SK-N-SH (cell line): ENCODE data around the gene DLL1. TPM values are rescaled to one million over a fixed set of nuclear protein-coding genes. Genes with fewer than 3 reads are reported as not detected.

Source experiments
- CTCF ChIA-PET: fragments of 300-600, 350-600 bp; formaldehyde crosslinking; extraction: SDS; loops from one replicate; lab custom pipeline; 2021; lab: Yijun Ruan, JAX
- POLR2A ChIA-PET: fragments of 350-600 bp; sonication (Branson Sonifier 250); formaldehyde crosslinking; extraction: SDS; loops from one replicate; lab custom pipeline; 2020; ENCODE audit warnings: antibody characterized with exemption, inconsistent platforms; lab: Yijun Ruan, JAX
- DNase-seq: peaks from one replicate; pipeline ENCODE4 v3.0.0; 2012
- H2AFZ ChIP-seq: fragments of 200-600 bp; sonication (generic); 2 replicates; pipeline ENCODE4 v1.8.1; 2016; ENCODE audit warnings: antibody characterized with exemption, mild to moderate bottlenecking, low read depth
- H3F3A ChIP-seq: fragments of 200-600 bp; sonication (generic); replicated peaks from 2 replicates; pipeline ENCODE3; 2016; ENCODE audit warnings: antibody characterized with exemption, mild to moderate bottlenecking; ENCODE audit not compliant: insufficient read depth
- H3K27ac ChIP-seq, 2 experiments: fragments of 200-500 bp in 1 of 2; fragments of 200-600 bp in 1 of 2; sonication (Bioruptor generic) in 1 of 2; sonication (generic), shearing (Covaris generic) in 1 of 2; 2 replicates each; pipeline versions ENCODE4 v1.5.1 to v1.6.1; 2014 to 2016; ENCODE audit warnings: low read depth in 2 of 2, inconsistent platforms in 1 of 2, low read length in 1 of 2, mild to moderate bottlenecking in 1 of 2, mixed read lengths in 1 of 2
- H3K27me3 ChIP-seq: fragments of 200-600 bp; sonication (generic), shearing (Covaris generic); 2 replicates; pipeline ENCODE4 v1.6.1; 2016; ENCODE audit warnings: mixed run types; ENCODE audit not compliant: insufficient read depth
- H3K36me3 ChIP-seq, 2 experiments: fragments of 200-500 bp in 1 of 2; fragments of 200-600 bp in 1 of 2; sonication (Bioruptor generic) in 1 of 2; sonication (generic) in 1 of 2; replicated peaks in 1 of 2; 2 replicates each; pipeline versions ENCODE3 to v1.5.1; 2014 to 2016; ENCODE audit warnings: low read length in 1 of 2, mild to moderate bottlenecking in 1 of 2; ENCODE audit not compliant: insufficient read depth in 2 of 2, control insufficient read depth in 1 of 2
- H3K4me1 ChIP-seq, 2 experiments: fragments of 200-500 bp in 1 of 2; fragments of 200-600 bp in 1 of 2; sonication (Bioruptor generic) in 1 of 2; sonication (generic), shearing (Covaris generic) in 1 of 2; 2 replicates each; pipeline versions ENCODE4 v1.5.1 to v1.6.1; 2014 to 2016; ENCODE audit warnings: low read depth in 1 of 2, low read length in 1 of 2, mixed run types in 1 of 2; ENCODE audit not compliant: insufficient read depth in 2 of 2, control insufficient read depth in 1 of 2
- H3K4me2 ChIP-seq: fragments of 200-600 bp; sonication (generic), shearing (Covaris generic); 2 replicates; pipeline ENCODE4 v1.6.1; 2017; ENCODE audit warnings: mixed run types
- H3K4me3 ChIP-seq, 2 experiments: fragments of 200-500 bp in 1 of 2; fragments of 200-600 bp in 1 of 2; sonication (Bioruptor generic) in 1 of 2; sonication (generic), shearing (Covaris generic) in 1 of 2; 2 replicates each; pipeline versions ENCODE4 v1.5.1 to v1.8.1; 2014 to 2016; ENCODE audit warnings: low read depth in 2 of 2, inconsistent platforms in 1 of 2, low read length in 1 of 2, mild to moderate bottlenecking in 1 of 2, mixed read lengths in 1 of 2, moderate library complexity in 1 of 2
- H3K79me2 ChIP-seq: fragments of 200-600 bp; sonication (generic); 2 replicates; pipeline ENCODE4 v1.8.1; 2017; ENCODE audit warnings: mild to moderate bottlenecking; ENCODE audit not compliant: insufficient read depth
- H3K9ac ChIP-seq: fragments of 200-600 bp; sonication (generic); 2 replicates; pipeline ENCODE4 v1.6.1; 2017; ENCODE audit warnings: mixed run types
- H3K9me2 ChIP-seq: fragments of 200-600 bp; sonication (generic); 2 replicates; pipeline ENCODE4 v1.6.1; 2017; ENCODE audit warnings: mixed run types
- H3K9me3 ChIP-seq: fragments of 200-600 bp; sonication (generic); 2 replicates; pipeline ENCODE4 v1.6.1; 2017; ENCODE audit warnings: mixed run types, mild to moderate bottlenecking, moderate library complexity
- H4K20me1 ChIP-seq: fragments of 200-600 bp; sonication (generic); 2 replicates; pipeline ENCODE4 v1.6.1; 2017; ENCODE audit warnings: mild to moderate bottlenecking, mixed run types; ENCODE audit not compliant: insufficient read depth
- CTCF ChIP-seq: fragments of 200-600 bp; sonication (generic); IDR thresholded peaks from 2 replicates; pipeline ENCODE4 v1.6.1; 2017; ENCODE audit warnings: antibody characterized with exemption, mild to moderate bottlenecking, moderate library complexity
- FOSL2 ChIP-seq: IDR thresholded peaks from 2 replicates; pipeline ENCODE4 v1.4.0; 2012; ENCODE audit warnings: low read depth, mild to moderate bottlenecking, moderate library complexity, borderline replicate concordance
- GABPA ChIP-seq: IDR thresholded peaks from 2 replicates; pipeline ENCODE4 v1.4.0; 2012; ENCODE audit warnings: low read depth, mild to moderate bottlenecking
- GATA2 ChIP-seq: sonication (generic); formaldehyde crosslinking; IDR thresholded peaks from 2 replicates; pipeline ENCODE4 v1.5.0; 2020; ENCODE audit warnings: mild to moderate bottlenecking, missing genetic modification reagents
- MAX ChIP-seq: IDR thresholded peaks from 2 replicates; pipeline ENCODE4 v1.4.0; 2012; ENCODE audit warnings: low read depth
- MEF2A ChIP-seq: IDR thresholded peaks from 2 replicates; pipeline ENCODE4 v1.4.0; 2012; ENCODE audit warnings: low read depth, borderline replicate concordance
- MXI1 ChIP-seq: IDR thresholded peaks from 2 replicates; pipeline ENCODE4 v1.6.1; 2012; ENCODE audit warnings: mild to moderate bottlenecking, low read depth, low read length, improper control_type of control experiment
- NFIC ChIP-seq: IDR thresholded peaks from 2 replicates; pipeline ENCODE4 v1.4.0; 2012; ENCODE audit warnings: borderline replicate concordance
- NRF1 ChIP-seq: IDR thresholded peaks from 2 replicates; pipeline ENCODE4 v1.6.1; 2012; ENCODE audit warnings: low read depth, mild to moderate bottlenecking, low read length
- RCOR1 ChIP-seq: fragments of 150-350 bp; IDR thresholded peaks from 2 replicates; pipeline ENCODE4 v1.6.1; 2017; ENCODE audit warnings: antibody characterized with exemption, low read length
- RXRA ChIP-seq: IDR thresholded peaks from 2 replicates; pipeline ENCODE4 v1.4.0; 2012; ENCODE audit warnings: low read depth, mild to moderate bottlenecking, borderline replicate concordance
- SMC3 ChIP-seq: IDR thresholded peaks from 2 replicates; pipeline ENCODE4 v1.6.1; 2012; ENCODE audit warnings: low read depth, low read length, improper control_type of control experiment
- TAF1 ChIP-seq: IDR thresholded peaks from 2 replicates; pipeline ENCODE4 v1.6.1; 2012; ENCODE audit warnings: low read depth, mild to moderate bottlenecking, low read length, moderate library complexity, borderline replicate concordance
- TCF12 ChIP-seq: IDR thresholded peaks from 2 replicates; pipeline ENCODE4 v1.4.0; 2012
- TEAD4 ChIP-seq: IDR thresholded peaks from 2 replicates; pipeline ENCODE4 v1.4.0; 2012; ENCODE audit warnings: mild to moderate bottlenecking, borderline replicate concordance; ENCODE audit not compliant: insufficient read depth
- YY1 ChIP-seq: IDR thresholded peaks from 2 replicates; pipeline ENCODE4 v1.4.0; 2012; ENCODE audit warnings: low read depth, mild to moderate bottlenecking
- WGBS: methylation state at CpG from one replicate; pipeline ENCODE4 v1.1.6; 2017; ENCODE audit warnings: low lambda C conversion rate; 5-methylcytosine and 5-hydroxymethylcytosine counted together
- polyA plus RNA-seq, 3 experiments: library from polyadenylated mRNA; depleted of rRNA; stranded (reverse); fragments of >200 nt; gene quantifications; 2 replicates each; pipeline ENCODE4 v1.2.3, GENCODE V29; 2012

Gene DLL1
- polyA plus RNA-seq, 1 of the 3 experiments (the other 2 are of a cell fraction): 0.25 TPM

- H3K9me3 ChIP-seq: no peaks in the 10 kb centered on the region
- H3K9me2 ChIP-seq: no peaks in the 10 kb centered on the region
- no peak overlapping the region for H3K27ac ChIP-seq
- no peaks in the 10 kb centered on the region for H3F3A ChIP-seq
- no peak overlapping the region for H2AFZ ChIP-seq
- DNase-seq: peak; percentile 70
- no peaks in the 10 kb centered on the region for H3K36me3 ChIP-seq
- ChIA-PET POLR2A (interaction anchor here (0.7 kb wide), 1 partner anchor 196 kb away, joined by 3 read pairs; no protein-coding TSS in a partner anchor), CTCF (interaction anchor here (1.5 to 2.9 kb wide), 4 partner anchors 14 to 496 kb away, joined by 3 to 18 read pairs (median 6); no protein-coding TSS in a partner anchor)
- peaks cover 0 to 27% of the 10 kb centered on the region in 2 experiments; a peak in 2 of 4 replicates for H3K4me1 ChIP-seq
- peaks cover 44% of the 10 kb centered on the region for H3K27me3 ChIP-seq
- no peak overlapping the region for H3K4me2 ChIP-seq
- no peak overlapping the region for H3K9ac ChIP-seq
- 26% methylated on average over 18 of the region's 26 CpGs for WGBS
- TF ChIP-seq GATA2 (CRISPR knock-in tag) (peak; percentile 84), GABPA (no peak), MEF2A (no peak)
- H3K4me3 ChIP-seq: no peak overlapping the region
- H3K79me2 ChIP-seq: no peaks in the 10 kb centered on the region
- no peaks in the 10 kb centered on the region for H4K20me1 ChIP-seq
Observed at GRCh38 chr6:170286246-170286933, 4.5 kb downstream of the DLL1 start.

- no peaks in the 10 kb centered on the region for H3K9me3 ChIP-seq
- H2AFZ ChIP-seq: no peak overlapping the region
- H3F3A ChIP-seq: no peaks in the 10 kb centered on the region
- WGBS: 62% methylated on average over 5 of the region's 5 CpGs
- H4K20me1 ChIP-seq: no peaks in the 10 kb centered on the region
- peaks cover 0 to 21% of the 10 kb centered on the region in 2 experiments; a peak in 2 of 4 replicates for H3K4me1 ChIP-seq
- H3K4me3 ChIP-seq: no peak overlapping the region
- no peaks in the 10 kb centered on the region for H3K9me2 ChIP-seq
- H3K79me2 ChIP-seq: no peaks in the 10 kb centered on the region
- ChIA-PET POLR2A (no interaction called here), CTCF (interaction anchor here (2.2 to 2.9 kb wide), 2 partner anchors 13 to 454 kb away, joined by 7 to 18 read pairs; no protein-coding TSS in a partner anchor)
- no peak overlapping the region for H3K4me2 ChIP-seq
- H3K9ac ChIP-seq: no peak overlapping the region
- no peak overlapping the region for H3K27ac ChIP-seq
- TF ChIP-seq RXRA (no peak), MXI1 (no peak), MAX (no peak)
- H3K36me3 ChIP-seq: no peaks in the 10 kb centered on the region
- H3K27me3 ChIP-seq: peaks cover 41% of the 10 kb centered on the region; the same call in 1 of the 2 replicates
- no peak for DNase-seq
Observed at GRCh38 chr6:170285482-170285881, 5.4 kb downstream of the DLL1 start.

- Histone ChIP-seq H3K9me3 (no peaks in the 10 kb centered on the region), H3K27me3 (peaks cover 37% of the 10 kb centered on the region; the same call in 1 of the 2 replicates), H3K36me3 (no peaks in the 10 kb centered on the region), H3F3A (no peaks in the 10 kb centered on the region), H3K9ac (no peak overlapping the region), H3K4me3 (no peak overlapping the region), H3K4me2 (no peak overlapping the region), H3K9me2 (no peaks in the 10 kb centered on the region), H4K20me1 (no peaks in the 10 kb centered on the region), H3K79me2 (no peaks in the 10 kb centered on the region), H2AFZ (no peak overlapping the region), H3K4me1 (peaks cover 0 to 21% of the 10 kb centered on the region in 2 experiments; a peak in 2 of 4 replicates), H3K27ac (no peak overlapping the region)
- CTCF ChIA-PET: interaction anchor here (1.4 to 2.9 kb wide), 2 partner anchors 237 to 453 kb away, joined by 4 to 18 read pairs; no protein-coding TSS in a partner anchor
- 63% methylated on average over 15 of the region's 24 CpGs for WGBS
- POLR2A ChIA-PET: no interaction called here
- no peak for DNase-seq
- no peak for TF ChIP-seq RCOR1
- TF ChIP-seq NFIC: no peak
- TF ChIP-seq CTCF: no peak
- no peak for TF ChIP-seq RXRA
- no peak for TF ChIP-seq YY1
- no peak for TF ChIP-seq TCF12
- no peak for TF ChIP-seq MAX
- TF ChIP-seq NRF1: no peak
- no peak for TF ChIP-seq TEAD4
- TF ChIP-seq FOSL2: no peak
- TF ChIP-seq SMC3: no peak
- no peak for TF ChIP-seq MEF2A
- TF ChIP-seq TAF1: no peak
Observed at GRCh38 chr6:170284866-170285469, 5.9 kb downstream of the DLL1 start.
